Adrenal gland (tissue), 5 donors: Measurements from ENCODE around the gene OR2A5.

Experiments used
- POLR2A ChIP-seq, 2 donors: fragments of 450-650 bp; IDR thresholded peaks; one replicate each; pipeline ENCODE4 v1.6.1; 2017; ENCODE audit warnings: antibody characterized with exemption in 2 of 2, mild to moderate bottlenecking in 2 of 2, moderate library complexity in 1 of 2
- TF ChIP-seq, protein P1 (sequence below), 6 experiments: fragments of 450-650 bp in 4 of 6; fragments of 200-600 bp in 2 of 6; sonication (generic) in 1 of 6; IDR thresholded peaks; 1 replicate in 5 of 6; 2 replicates in 1 of 6; pipeline versions ENCODE4 v1.5.1 to v1.8.0; 2016 to 2021; ENCODE audit warnings: antibody characterized with exemption in 6 of 6, mild to moderate bottlenecking in 2 of 6, moderate library complexity in 1 of 6
- donor health status: DM: no; HTN: no; CAD: no.

DNA sequence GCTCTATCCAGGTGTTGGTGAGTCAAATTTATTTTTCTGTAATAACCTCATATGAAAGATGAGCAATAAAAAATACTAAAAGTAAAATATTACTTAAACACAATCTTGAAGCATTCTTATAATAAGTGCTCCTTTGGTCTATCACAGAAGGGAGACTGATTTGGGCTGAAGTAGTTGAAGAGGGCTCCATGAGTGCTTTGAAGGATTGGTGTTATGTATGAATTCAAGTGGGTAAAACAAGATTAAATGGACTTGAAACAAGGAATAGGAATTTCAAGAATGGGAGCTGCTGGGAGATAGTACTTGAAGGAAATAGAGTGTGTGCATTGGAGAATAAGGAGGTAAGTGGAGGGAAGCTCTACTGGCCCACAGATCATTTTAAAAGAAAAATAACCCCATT, 53.3 kb downstream of the OR2A5 start:
- TF ChIP-seq POLR2A (IDR thresholded peaks at IDR 0.05), result no peak
- TF ChIP-seq, protein P1, sequence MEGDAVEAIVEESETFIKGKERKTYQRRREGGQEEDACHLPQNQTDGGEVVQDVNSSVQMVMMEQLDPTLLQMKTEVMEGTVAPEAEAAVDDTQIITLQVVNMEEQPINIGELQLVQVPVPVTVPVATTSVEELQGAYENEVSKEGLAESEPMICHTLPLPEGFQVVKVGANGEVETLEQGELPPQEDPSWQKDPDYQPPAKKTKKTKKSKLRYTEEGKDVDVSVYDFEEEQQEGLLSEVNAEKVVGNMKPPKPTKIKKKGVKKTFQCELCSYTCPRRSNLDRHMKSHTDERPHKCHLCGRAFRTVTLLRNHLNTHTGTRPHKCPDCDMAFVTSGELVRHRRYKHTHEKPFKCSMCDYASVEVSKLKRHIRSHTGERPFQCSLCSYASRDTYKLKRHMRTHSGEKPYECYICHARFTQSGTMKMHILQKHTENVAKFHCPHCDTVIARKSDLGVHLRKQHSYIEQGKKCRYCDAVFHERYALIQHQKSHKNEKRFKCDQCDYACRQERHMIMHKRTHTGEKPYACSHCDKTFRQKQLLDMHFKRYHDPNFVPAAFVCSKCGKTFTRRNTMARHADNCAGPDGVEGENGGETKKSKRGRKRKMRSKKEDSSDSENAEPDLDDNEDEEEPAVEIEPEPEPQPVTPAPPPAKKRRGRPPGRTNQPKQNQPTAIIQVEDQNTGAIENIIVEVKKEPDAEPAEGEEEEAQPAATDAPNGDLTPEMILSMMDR (IDR thresholded peaks at IDR 0.05), result no peak
